IMR-90 (cell line): ENCODE data around the gene DPH2. TPM values are rescaled to one million over a fixed set of nuclear protein-coding genes. Genes with fewer than 3 reads are reported as not detected.

Experiments
- ATAC-seq: fragments of 200-7000 bp; cut with Tn5 transposase; 2 replicates; pipeline ENCODE4 v1.9.1; 2020; ENCODE audit warnings: low read depth, mild to moderate bottlenecking, moderate library complexity
- BruUV-seq: library from RNA; stranded (reverse); fragments of 400-500 nt; replicated peaks from 2 replicates; lab custom pipeline; 2021; lab: Mats Ljungman, UMichigan
- CTCF ChIA-PET: fragments of 300-600 bp; formaldehyde crosslinking; extraction: SDS; loops from one replicate; lab custom pipeline; 2021; ENCODE audit warnings: antibody characterized with exemption; lab: Yijun Ruan, JAX
- POLR2A ChIA-PET: fragments of 300-600 bp; sonication (Branson Sonifier 250); formaldehyde crosslinking; loops from one replicate; lab custom pipeline; 2022; ENCODE audit warnings: antibody characterized with exemption; ENCODE audit not compliant: unreplicated experiment; lab: Charles Lee
- DNase-seq: peaks from one replicate; pipeline ENCODE4 v3.0.0; 2013
- H2AFZ ChIP-seq: replicated peaks from 2 replicates; pipeline ENCODE3; 2013; ENCODE audit warnings: low read length, mild to moderate bottlenecking; ENCODE audit not compliant: poor library complexity
- H2AK5ac ChIP-seq: 2 replicates; pipeline ENCODE4 v1.6.1; 2013; ENCODE audit warnings: low read depth, low read length, inconsistent platforms
- H2AK9ac ChIP-seq: replicated peaks from 2 replicates; pipeline ENCODE3; 2013; ENCODE audit warnings: mild to moderate bottlenecking, low read depth, low read length, moderate library complexity; ENCODE audit not compliant: poor library complexity
- H2BK120ac ChIP-seq: 2 replicates; pipeline ENCODE4 v1.6.1; 2013; ENCODE audit warnings: low read depth, low read length, inconsistent platforms
- H2BK15ac ChIP-seq: 3 replicates; pipeline ENCODE4 v1.6.1; 2013; ENCODE audit warnings: low read depth, low read length, inconsistent platforms
- H2BK20ac ChIP-seq: 2 replicates; pipeline ENCODE4 v1.6.1; 2013; ENCODE audit warnings: low read depth, mild to moderate bottlenecking, inconsistent platforms, low read length, moderate library complexity
- H2BK5ac ChIP-seq: 2 replicates; pipeline ENCODE4 v1.6.1; 2013; ENCODE audit warnings: mild to moderate bottlenecking, low read depth, low read length, inconsistent platforms; ENCODE audit not compliant: poor library complexity, severe bottlenecking
- H3K14ac ChIP-seq: replicated peaks from 2 replicates; pipeline ENCODE4 v1.6.1; 2013; ENCODE audit warnings: low read depth, low read length, inconsistent platforms
- H3K18ac ChIP-seq: 2 replicates; pipeline ENCODE4 v1.6.1; 2013; ENCODE audit warnings: low read depth, low read length, control low read depth
- H3K23ac ChIP-seq: 2 replicates; pipeline ENCODE4 v1.6.1; 2013; ENCODE audit warnings: low read depth, low read length, inconsistent platforms
- H3K27ac ChIP-seq: 2 replicates; pipeline ENCODE4 v1.5.1; 2013; ENCODE audit warnings: mild to moderate bottlenecking, control low read depth, low read length; ENCODE audit not compliant: insufficient read depth
- H3K27me3 ChIP-seq: 2 replicates; pipeline ENCODE4 v1.6.1; 2013; ENCODE audit warnings: low read length; ENCODE audit not compliant: control insufficient read depth, insufficient read depth
- H3K36me3 ChIP-seq: 2 replicates; pipeline ENCODE4 v1.6.1; 2013; ENCODE audit warnings: low read length, mixed read lengths; ENCODE audit not compliant: control insufficient read depth, insufficient read depth
- H3K4ac ChIP-seq: 2 replicates; pipeline ENCODE4 v1.6.1; 2013; ENCODE audit warnings: low read depth, low read length, inconsistent platforms
- H3K4me1 ChIP-seq: 2 replicates; pipeline ENCODE4 v1.6.1; 2013; ENCODE audit warnings: low read length, mixed read lengths; ENCODE audit not compliant: control insufficient read depth, insufficient read depth
- H3K4me2 ChIP-seq: 2 replicates; pipeline ENCODE4 v1.6.1; 2013; ENCODE audit warnings: low read depth, mild to moderate bottlenecking, control low read depth, low read length, moderate library complexity
- H3K4me3 ChIP-seq: 2 replicates; pipeline ENCODE4 v1.5.1; 2013; ENCODE audit warnings: low read depth, mild to moderate bottlenecking, control low read depth, low read length, moderate library complexity; ENCODE audit not compliant: insufficient read depth
- H3K56ac ChIP-seq: 2 replicates; pipeline ENCODE4 v1.6.1; 2013; ENCODE audit warnings: low read length, inconsistent platforms; ENCODE audit not compliant: insufficient read depth; ENCODE audit errors: extremely low read depth
- H3K79me1 ChIP-seq, 2 experiments: 2 replicates each; pipeline ENCODE4 v1.6.1; 2013; ENCODE audit warnings: low read length in 2 of 2, inconsistent platforms in 1 of 2, low read depth in 1 of 2
- H3K9ac ChIP-seq: 2 replicates; pipeline ENCODE4 v1.6.1; 2013; ENCODE audit warnings: low read depth, low read length, control low read depth
- H3K9me1 ChIP-seq: 2 replicates; pipeline ENCODE4 v1.6.1; 2013; ENCODE audit warnings: low read length, inconsistent platforms; ENCODE audit not compliant: insufficient read depth
- H3K9me3 ChIP-seq: 2 replicates; pipeline ENCODE4 v1.6.1; 2013; ENCODE audit warnings: low read length; ENCODE audit not compliant: control insufficient read depth, insufficient read depth
- H4K20me1 ChIP-seq: 2 replicates; pipeline ENCODE4 v1.6.1; 2013; ENCODE audit warnings: low read length, inconsistent platforms; ENCODE audit not compliant: insufficient read depth
- H4K5ac ChIP-seq: 2 replicates; pipeline ENCODE4 v1.6.1; 2013; ENCODE audit warnings: mild to moderate bottlenecking, low read depth, low read length, control low read depth
- H4K8ac ChIP-seq, 2 experiments: 2 replicates each; pipeline ENCODE4 v1.6.1; 2013; ENCODE audit warnings: low read depth in 2 of 2, low read length in 2 of 2, control low read depth in 1 of 2, inconsistent platforms in 1 of 2
- H4K91ac ChIP-seq: 2 replicates; pipeline ENCODE4 v1.6.1; 2013; ENCODE audit warnings: low read depth, low read length, inconsistent platforms; ENCODE audit not compliant: insufficient read depth
- BHLHE40 ChIP-seq: fragments of 150-350 bp; IDR thresholded peaks from 2 replicates; pipeline ENCODE4 v1.6.1; 2016; ENCODE audit warnings: mild to moderate bottlenecking, low read depth, low read length
- CEBPB ChIP-seq: IDR thresholded peaks from 2 replicates; pipeline ENCODE4 v1.6.1; 2012; ENCODE audit warnings: low read depth, low read length, improper control_type of control experiment
- CHD1 ChIP-seq: IDR thresholded peaks from 2 replicates; pipeline ENCODE4 v1.6.1; 2012; ENCODE audit warnings: low read depth, low read length, improper control_type of control experiment
- CTCF ChIP-seq: conservative IDR thresholded peaks from 2 replicates; pipeline ENCODE4 v1.5.1; 2012; ENCODE audit warnings: mild to moderate bottlenecking, low read depth, low read length, improper control_type of control experiment
- ELK1 ChIP-seq: fragments of 150-350 bp; IDR thresholded peaks from 2 replicates; pipeline ENCODE4 v1.6.1; 2016; ENCODE audit warnings: low read depth, mild to moderate bottlenecking, low read length, moderate library complexity, borderline replicate concordance
- FOS ChIP-seq: fragments of 150-350 bp; IDR thresholded peaks from 2 replicates; pipeline ENCODE4 v1.6.1; 2016; ENCODE audit warnings: low read depth, low read length
- MXI1 ChIP-seq: IDR thresholded peaks from 2 replicates; pipeline ENCODE4 v1.6.1; 2012; ENCODE audit warnings: low read depth, mild to moderate bottlenecking, low read length, moderate library complexity, borderline replicate concordance
- NFE2L2 ChIP-seq: fragments of 150-350 bp; IDR thresholded peaks from 2 replicates; pipeline ENCODE4 v1.6.1; 2016; ENCODE audit warnings: low read depth, mild to moderate bottlenecking, low read length
- POLR2A ChIP-seq: IDR thresholded peaks from 2 replicates; pipeline ENCODE4 v1.6.1; 2012; ENCODE audit warnings: mild to moderate bottlenecking, low read depth, low read length
- RAD21 ChIP-seq: IDR thresholded peaks from 2 replicates; pipeline ENCODE4 v1.6.1; 2012; ENCODE audit warnings: low read length, improper control_type of control experiment
- RCOR1 ChIP-seq: IDR thresholded peaks from 2 replicates; pipeline ENCODE4 v1.6.1; 2012; ENCODE audit warnings: mild to moderate bottlenecking, low read length, improper control_type of control experiment; ENCODE audit not compliant: insufficient replicate concordance
- WGBS, 2 experiments: methylation state at CpG; one replicate each; pipeline versions ENCODE4 v1.1.5 to v1.1.7; 2013; ENCODE audit warnings: missing lambda C conversion rate in 2 of 2; ENCODE audit not compliant: insufficient read length in 1 of 2; ENCODE audit errors: extremely low coverage in 2 of 2; 5-methylcytosine and 5-hydroxymethylcytosine counted together
- dilution Hi-C: fragments of 300-500 bp; cut with HindIII; formaldehyde crosslinking; loops from one replicate; pipeline ENCODE4 v1.14.3; 2018; ENCODE audit warnings: low sequenced_read_pairs; ENCODE audit not compliant: unreplicated experiment
- in situ Hi-C: fragments of 300-500 bp; cut with MboI; formaldehyde crosslinking; loops from 3 replicates; pipeline ENCODE4 v1.14.3; 2019; ENCODE audit warnings: low sequenced_read_pairs, inconsistent platforms, mixed read lengths
- intact Hi-C: fragments of 100-400 bp; cut with micrococcal nuclease; formaldehyde crosslinking; loops from 2 replicates; pipeline ENCODE4 v1.10.0; 2022
- polyA plus RNA-seq, 3 experiments: library from polyadenylated mRNA; depleted of rRNA; stranded (reverse); fragments of >200 nt; gene quantifications; 2 replicates each; pipeline ENCODE4 v1.2.3, GENCODE V29; 2012; ENCODE audit warnings: low replicate concordance in 1 of 3
- total RNA-seq: library from RNA; depleted of rRNA; stranded (reverse); fragments of >200 nt; gene quantifications from 2 replicates; pipeline ENCODE4 v1.2.3, GENCODE V29; 2012

DPH2 gene
- total and polyA plus RNA-seq, 2 of the 4 experiments (the other 2 are of a cell fraction): 21.0 to 32.2 TPM

GRCh38 chr1:43949678-43950077, 20.1 kb upstream of the DPH2 start:
- H3K4me1 ChIP-seq: peaks cover 15% of the 10 kb centered on the region
- H3K27me3 ChIP-seq: no peaks in the 10 kb centered on the region
- no peak overlapping the region for H2BK5ac ChIP-seq
- POLR2A ChIA-PET: no interaction called here
- CTCF ChIA-PET: no interaction called here
- H2BK15ac ChIP-seq: no peak overlapping the region
- no peak overlapping the region for H2AK9ac ChIP-seq
- no TSS peak for BruUV-seq
- H3K4me3 ChIP-seq: no peak overlapping the region
- DNase-seq (no peak), ATAC-seq (no peak)
- H3K23ac ChIP-seq: no peak overlapping the region
- no peak overlapping the region for H3K14ac ChIP-seq
- WGBS, 2 experiments: 91% methylated on average over 13 of the region's 13 CpGs; no CpG with 5 or more reads in 1 of the 2 experiments
- H3K9me1 ChIP-seq: peaks cover 11% of the 10 kb centered on the region
- no peak overlapping the region for H4K91ac ChIP-seq
- peaks cover 5% of the 10 kb centered on the region for H3K36me3 ChIP-seq
- dilution Hi-C loops: no loop called here
- no peak overlapping the region for H3K9ac ChIP-seq
- H4K5ac ChIP-seq: no peak overlapping the region
- TF ChIP-seq BHLHE40: no peak
- no peak for TF ChIP-seq FOS
- no peak for TF ChIP-seq RAD21
- no peak for TF ChIP-seq RCOR1
- TF ChIP-seq NFE2L2: no peak
- no peak for TF ChIP-seq ELK1
- TF ChIP-seq CHD1: no peak
- TF ChIP-seq POLR2A: no peak
- no peak for TF ChIP-seq CEBPB
- no peak for TF ChIP-seq MXI1
- TF ChIP-seq CTCF: no peak
- intact Hi-C loops: no loop called here
- no peak overlapping the region for H3K4me2 ChIP-seq
- H4K20me1 ChIP-seq: peaks cover 19% of the 10 kb centered on the region
- no peak overlapping the region for H2AK5ac ChIP-seq
- H3K56ac ChIP-seq: no peak overlapping the region
- peaks cover 26 to 62% of the 10 kb centered on the region in 2 experiments for H3K79me1 ChIP-seq
- H2AFZ ChIP-seq: no peak overlapping the region
- no peaks in the 10 kb centered on the region for H3K9me3 ChIP-seq
- H3K27ac ChIP-seq: no peak overlapping the region
- H2BK20ac ChIP-seq: no peak overlapping the region
- no peak overlapping the region for H3K4ac ChIP-seq
- no peak overlapping the region for H4K8ac ChIP-seq
- in situ Hi-C loops: loop anchor here (25.0 kb wide), 1 partner anchor 412 kb away; the partner anchor contains the start of gene PTPRF
- H2BK120ac ChIP-seq: no peak overlapping the region
- H3K18ac ChIP-seq: no peak overlapping the region
